ENCODE measurements around the gene SPOCK1. TPM values are rescaled to one million over a fixed set of nuclear protein-coding genes. Genes with fewer than 3 reads are reported as not detected.

Gene SPOCK1
- total and polyA plus RNA-seq, 2 experiments from 2014 or later = 5.6 to 10.1 TPM

DNA sequence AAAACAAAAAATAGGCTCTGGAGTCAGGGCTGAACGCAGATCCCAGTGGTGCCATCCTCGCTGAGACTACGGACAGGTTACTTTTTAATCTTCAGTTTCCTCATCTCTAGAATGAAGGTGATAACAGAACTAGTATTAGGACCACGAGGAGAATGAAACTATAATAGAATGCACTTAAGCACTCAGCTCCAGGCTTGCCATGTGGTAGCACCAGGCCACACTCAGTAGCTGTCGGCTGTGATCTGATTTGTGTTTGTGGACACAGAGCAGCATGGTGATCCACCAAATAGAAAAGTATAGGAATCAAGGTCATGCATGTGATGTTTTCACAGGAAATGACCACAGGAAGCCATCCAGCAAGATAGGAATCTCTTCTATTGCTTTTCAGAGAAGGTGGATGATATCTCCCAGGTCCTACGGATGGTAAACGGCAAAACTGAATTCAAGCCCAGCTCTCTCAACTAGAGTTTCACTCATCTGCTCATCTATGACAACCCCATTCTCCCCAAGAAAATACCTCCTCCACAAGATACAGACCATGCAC lies 498.0 kb downstream of the SPOCK1 start:
- DNase-seq (ENCODE audit: low spot score) = no peak
- TF ChIP-seq EZH2phosphoT487 (IDR thresholded peaks at IDR 0.05; ENCODE audit: low read depth, severe bottlenecking, unreplicated experiment) (no peak), EZH2 (IDR thresholded peaks at IDR 0.05; ENCODE audit: borderline replicate concordance) (no peak)
- TF ChIP-seq, protein P1, sequence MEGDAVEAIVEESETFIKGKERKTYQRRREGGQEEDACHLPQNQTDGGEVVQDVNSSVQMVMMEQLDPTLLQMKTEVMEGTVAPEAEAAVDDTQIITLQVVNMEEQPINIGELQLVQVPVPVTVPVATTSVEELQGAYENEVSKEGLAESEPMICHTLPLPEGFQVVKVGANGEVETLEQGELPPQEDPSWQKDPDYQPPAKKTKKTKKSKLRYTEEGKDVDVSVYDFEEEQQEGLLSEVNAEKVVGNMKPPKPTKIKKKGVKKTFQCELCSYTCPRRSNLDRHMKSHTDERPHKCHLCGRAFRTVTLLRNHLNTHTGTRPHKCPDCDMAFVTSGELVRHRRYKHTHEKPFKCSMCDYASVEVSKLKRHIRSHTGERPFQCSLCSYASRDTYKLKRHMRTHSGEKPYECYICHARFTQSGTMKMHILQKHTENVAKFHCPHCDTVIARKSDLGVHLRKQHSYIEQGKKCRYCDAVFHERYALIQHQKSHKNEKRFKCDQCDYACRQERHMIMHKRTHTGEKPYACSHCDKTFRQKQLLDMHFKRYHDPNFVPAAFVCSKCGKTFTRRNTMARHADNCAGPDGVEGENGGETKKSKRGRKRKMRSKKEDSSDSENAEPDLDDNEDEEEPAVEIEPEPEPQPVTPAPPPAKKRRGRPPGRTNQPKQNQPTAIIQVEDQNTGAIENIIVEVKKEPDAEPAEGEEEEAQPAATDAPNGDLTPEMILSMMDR (IDR thresholded peaks at IDR 0.05; ENCODE audit: poor library complexity) = no peak
- Histone ChIP-seq H2AFZ (no peak overlapping the region), H3K4me3 (no peak overlapping the region), H3K27me3 (no peaks in the 10 kb centered on the region), H4K20me1 (ENCODE audit: insufficient read depth, poor library complexity, severe bottlenecking) (no peaks in the 10 kb centered on the region), H3K36me3 (replicated peaks; ENCODE audit: insufficient read depth, low read depth) (no peaks in the 10 kb centered on the region), H3K9me3 (ENCODE audit: low read depth) (no peaks in the 10 kb centered on the region), H3K4me1 (ENCODE audit: insufficient read depth) (no peaks in the 10 kb centered on the region), H3K9me2 (replicated peaks; ENCODE audit: insufficient read depth) (no peaks in the 10 kb centered on the region), H3K27ac (no peak overlapping the region), H3K4me2 (no peak overlapping the region), H3K79me2 (no peaks in the 10 kb centered on the region)
- WGBS (ENCODE audit: low lambda C conversion rate, missing lambda C conversion rate) = 89% methylated on average over 7 of the region's 7 CpGs

DNA sequence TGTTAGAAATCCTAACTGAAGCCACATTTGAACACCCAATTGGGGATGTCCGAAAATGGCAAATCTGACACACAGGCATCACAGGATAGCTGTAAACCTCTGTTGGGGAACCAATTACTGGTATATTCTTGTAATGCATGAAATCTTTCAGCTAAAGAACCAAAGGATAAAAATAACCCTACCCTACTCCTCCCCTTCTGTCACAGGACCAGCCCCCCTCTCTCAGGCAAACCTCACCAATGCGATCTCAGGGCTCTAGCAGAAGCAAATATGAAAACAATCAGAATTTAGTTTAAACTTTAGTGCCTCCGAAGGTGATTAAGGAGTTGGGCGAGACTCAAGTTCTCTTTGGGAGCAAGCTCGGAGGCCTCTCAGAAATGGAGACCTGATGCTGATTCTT lies 499.3 kb downstream of the SPOCK1 start:
- H3K4me1 ChIP-seq (ENCODE audit: insufficient read depth) = no peaks in the 10 kb centered on the region

GRCh38 chr5:136998854-136999357 lies 500.2 kb downstream of the SPOCK1 start:
- H2AFZ ChIP-seq = no peak overlapping the region

More for the DNA sequence above, 499.3 kb downstream of the SPOCK1 start:
- Histone ChIP-seq H3K79me2 (no peaks in the 10 kb centered on the region), H3K4me2 (no peak overlapping the region), H3K27ac (no peak overlapping the region), H3K36me3 (replicated peaks; ENCODE audit: insufficient read depth, low read depth) (no peaks in the 10 kb centered on the region), H3K27me3 (no peaks in the 10 kb centered on the region), H2AFZ (no peak overlapping the region), H3K9me3 (ENCODE audit: low read depth) (no peaks in the 10 kb centered on the region), H3K9me2 (replicated peaks; ENCODE audit: insufficient read depth) (no peaks in the 10 kb centered on the region), H4K20me1 (ENCODE audit: insufficient read depth, poor library complexity, severe bottlenecking) (no peaks in the 10 kb centered on the region), H3K4me3 (no peak overlapping the region)
- TF ChIP-seq, protein P1 (IDR thresholded peaks at IDR 0.05; ENCODE audit: poor library complexity) = no peak
- TF ChIP-seq EZH2 (IDR thresholded peaks at IDR 0.05; ENCODE audit: borderline replicate concordance) (no peak), EZH2phosphoT487 (IDR thresholded peaks at IDR 0.05; ENCODE audit: low read depth, severe bottlenecking, unreplicated experiment) (no peak)
- WGBS (ENCODE audit: low lambda C conversion rate, missing lambda C conversion rate) = 94% methylated on average over 5 of the region's 5 CpGs
- no peak for DNase-seq (ENCODE audit: low spot score)

More at GRCh38 chr5:136998854-136999357, 500.2 kb downstream of the SPOCK1 start:
- Histone ChIP-seq H3K27me3 (no peaks in the 10 kb centered on the region), H3K36me3 (replicated peaks; ENCODE audit: insufficient read depth, low read depth) (no peaks in the 10 kb centered on the region), H3K27ac (no peak overlapping the region), H3K4me1 (ENCODE audit: insufficient read depth) (no peaks in the 10 kb centered on the region), H3K4me3 (no peak overlapping the region), H4K20me1 (ENCODE audit: insufficient read depth, poor library complexity, severe bottlenecking) (no peaks in the 10 kb centered on the region), H3K4me2 (peak overlapping the region; percentile 16), H3K9me3 (ENCODE audit: low read depth) (no peaks in the 10 kb centered on the region), H3K9me2 (replicated peaks; ENCODE audit: insufficient read depth) (no peaks in the 10 kb centered on the region), H3K79me2 (no peaks in the 10 kb centered on the region)
- DNase-seq (ENCODE audit: low spot score) = peak; percentile 55
- TF ChIP-seq EZH2 (IDR thresholded peaks at IDR 0.05; ENCODE audit: borderline replicate concordance) = no peak
- TF ChIP-seq, protein P1 (IDR thresholded peaks at IDR 0.05; ENCODE audit: poor library complexity) = no peak
- TF ChIP-seq EZH2phosphoT487 (IDR thresholded peaks at IDR 0.05; ENCODE audit: low read depth, severe bottlenecking, unreplicated experiment) = no peak
- 55% methylated on average over 6 of the region's 6 CpGs for WGBS (ENCODE audit: low lambda C conversion rate, missing lambda C conversion rate)

All from hepatocyte (in vitro differentiated cells).